ENCODE results near the gene LRRC25. TPM values are rescaled to one million over a fixed set of nuclear protein-coding genes. Genes with fewer than 3 reads are reported as not detected.
"Not testable (repeated sequence)": the region's sequence is repeated elsewhere in the genome, so short reads cannot be mapped to it uniquely, and the experiment has no call there.

Gene LRRC25
- total RNA-seq, 1 donor from 2014 or later, result 0.78 TPM

DNA sequence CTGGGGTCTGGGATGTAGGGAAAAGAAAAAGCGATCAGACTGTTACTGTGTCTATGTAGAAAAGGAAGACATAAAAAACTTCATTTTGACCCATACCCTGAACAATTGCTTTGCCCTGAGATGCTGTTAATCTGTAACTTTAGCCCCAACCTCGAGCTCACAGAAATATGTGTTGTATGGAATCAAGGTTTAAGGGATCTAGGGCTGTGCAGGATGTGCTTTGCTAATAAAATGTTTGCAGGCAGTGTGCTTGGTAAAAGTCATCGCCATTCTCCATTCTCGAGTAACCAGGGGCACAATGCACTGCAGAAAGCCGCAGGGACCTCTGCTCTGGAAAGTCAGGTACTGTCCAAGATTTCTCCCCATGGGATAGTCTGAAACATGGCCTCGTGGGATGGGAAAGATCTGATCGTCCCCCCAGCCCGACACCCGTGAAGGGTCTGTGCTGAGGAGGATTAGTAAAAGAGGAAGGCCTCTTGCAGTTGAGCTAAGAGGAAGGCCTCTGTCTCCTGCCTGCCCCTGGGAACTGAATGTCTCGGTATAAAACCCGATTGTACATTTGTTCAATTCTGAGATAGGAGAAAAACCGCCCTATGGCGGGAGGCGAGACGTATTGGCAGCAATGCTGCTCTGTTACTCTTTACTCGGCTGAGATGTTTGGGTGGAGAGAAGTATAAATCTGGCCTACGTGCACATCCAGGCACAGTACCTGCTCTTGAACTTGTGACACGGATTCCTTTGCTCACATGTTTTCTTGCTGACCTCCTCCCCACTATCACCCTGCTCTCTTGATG is 5.2 kb upstream of the LRRC25 start:
- not testable (repeated sequence) for DNase-seq

- DNase-seq, result no peak
Observed at GRCh38 chr19:18401580-18402112, 4.2 kb upstream of the LRRC25 start.

DNA sequence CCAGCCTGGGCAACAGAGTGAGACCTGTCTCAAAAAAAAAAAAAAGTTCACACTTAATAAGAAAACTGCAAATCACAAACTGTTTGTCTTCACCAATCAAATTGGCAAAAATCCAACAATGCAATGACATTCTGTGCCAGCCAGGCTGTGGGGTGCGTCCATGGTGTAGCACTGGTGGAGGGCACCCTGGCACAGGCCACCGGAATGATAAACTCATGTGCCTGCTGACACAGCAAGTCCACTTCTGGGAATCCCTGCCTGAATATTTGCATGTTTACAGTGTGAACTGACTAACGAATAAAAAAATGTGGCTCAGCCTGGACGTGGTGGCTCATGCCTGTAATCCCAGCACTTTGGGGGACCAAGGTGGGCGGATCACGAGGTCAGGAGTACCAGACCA is 1.6 kb upstream of the LRRC25 start:
- no peak for DNase-seq

- no peak for DNase-seq
Observed at GRCh38 chr19:18396471-18397241, 766 bp downstream of the LRRC25 start.

DNA sequence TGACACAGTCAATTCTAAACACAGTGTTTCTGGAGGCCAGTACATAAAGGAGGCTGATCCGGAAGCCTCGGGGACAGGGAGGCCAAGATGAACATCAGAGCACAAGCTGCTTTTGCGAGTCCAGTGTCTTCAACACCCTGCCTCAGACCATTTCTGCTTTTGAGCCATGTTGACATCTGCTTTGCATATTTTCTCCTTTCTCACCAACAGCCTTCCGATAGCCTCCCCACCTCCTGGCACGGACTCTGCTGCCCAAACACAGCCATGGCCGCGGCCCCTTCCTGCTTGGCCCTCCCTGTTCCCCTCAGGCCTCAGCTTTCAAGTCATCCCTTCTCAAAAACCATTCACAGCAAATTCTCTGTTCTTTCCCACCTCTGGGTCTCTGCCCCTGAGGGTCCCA is 3.6 kb downstream of the LRRC25 start:
- no peak for DNase-seq

- no peak for DNase-seq
Observed at GRCh38 chr19:18392926-18393325, 4.5 kb downstream of the LRRC25 start.

- DNase-seq, result no peak
Observed at GRCh38 chr19:18392417-18392816, 5.0 kb downstream of the LRRC25 start.

DNA sequence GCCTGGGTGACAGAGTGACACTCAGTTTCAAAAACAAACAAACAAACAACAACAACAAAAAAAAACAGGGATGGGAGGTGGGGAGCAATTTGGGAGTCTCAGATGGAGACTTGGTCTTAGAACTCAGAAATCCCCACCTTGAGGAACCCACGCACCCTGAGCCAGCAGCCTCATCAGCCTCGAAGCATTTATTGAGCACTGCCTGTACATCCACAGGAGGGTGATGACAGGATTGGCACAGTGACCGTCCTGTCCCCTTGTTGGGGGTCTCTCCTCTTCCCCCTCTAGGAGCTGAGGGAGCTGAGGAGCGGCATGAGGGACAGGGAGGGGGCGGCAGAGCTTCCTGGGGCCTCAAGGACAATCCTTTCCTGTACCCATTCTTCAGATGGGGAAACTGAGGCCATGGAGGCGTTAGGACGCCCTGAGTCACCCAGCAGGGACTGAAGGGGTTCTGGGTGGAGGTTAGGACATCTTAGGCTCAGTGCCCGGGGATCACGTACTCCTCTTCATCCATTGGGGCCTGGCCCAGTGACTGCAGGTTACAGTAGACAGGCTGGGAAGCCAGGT is 5.8 kb downstream of the LRRC25 start:
- no peak for DNase-seq

GRCh38 chr19:18390065-18390907 is 7.1 kb downstream of the LRRC25 start:
- DNase-seq, result no peak

GRCh38 chr19:18389726-18390064 is 7.7 kb downstream of the LRRC25 start:
- DNase-seq, result no peak

GRCh38 chr19:18388960-18389725 is 8.3 kb downstream of the LRRC25 start:
- DNase-seq, result no peak

- peak; percentile 57 for DNase-seq
Observed at GRCh38 chr19:18388100-18388959, 9.1 kb downstream of the LRRC25 start.

- no peak for DNase-seq
Observed at GRCh38 chr19:18386543-18387271, 10.7 kb downstream of the LRRC25 start.

DNA sequence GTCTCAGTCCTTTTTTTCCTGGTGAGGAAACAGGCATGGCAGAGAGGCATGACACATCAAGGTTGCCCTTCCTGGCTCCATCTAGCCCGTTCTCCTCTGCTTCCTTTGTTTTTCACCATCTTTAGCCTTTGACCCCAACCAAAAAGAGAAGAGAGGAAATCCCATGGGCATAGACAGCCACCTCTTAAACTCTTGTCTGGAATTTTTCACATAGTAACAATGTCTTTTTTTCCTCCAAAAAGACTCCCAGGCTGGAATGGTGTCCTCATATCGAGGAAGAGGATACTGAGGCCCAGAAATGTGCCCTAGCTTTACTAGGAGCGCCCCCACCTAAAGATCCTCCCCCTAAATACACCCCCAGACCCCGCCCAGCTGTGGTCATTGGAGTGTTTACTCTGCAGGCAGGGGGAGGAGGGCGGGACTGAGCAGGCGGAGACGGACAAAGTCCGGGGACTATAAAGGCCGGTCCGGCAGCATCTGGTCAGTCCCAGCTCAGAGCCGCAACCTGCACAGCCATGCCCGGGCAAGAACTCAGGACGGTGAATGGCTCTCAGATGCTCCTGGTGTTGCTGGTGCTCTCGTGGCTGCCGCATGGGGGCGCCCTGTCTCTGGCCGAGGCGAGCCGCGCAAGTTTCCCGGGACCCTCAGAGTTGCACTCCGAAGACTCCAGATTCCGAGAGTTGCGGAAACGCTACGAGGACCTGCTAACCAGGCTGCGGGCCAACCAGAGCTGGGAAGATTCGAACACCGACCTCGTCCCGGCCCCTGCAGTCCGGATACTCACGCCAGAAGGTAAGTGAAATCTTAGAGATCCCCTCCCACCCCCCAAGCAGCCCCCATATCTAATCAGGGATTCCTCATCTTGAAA is 11.5 kb downstream of the LRRC25 start, which contains the start of gene GDF15:
GDF15 (plus strand) TSS at position 484 of the 868 bp plus-strand sequence; CDS start at position 516, 32 bp downstream.
- no peak for DNase-seq

DNA sequence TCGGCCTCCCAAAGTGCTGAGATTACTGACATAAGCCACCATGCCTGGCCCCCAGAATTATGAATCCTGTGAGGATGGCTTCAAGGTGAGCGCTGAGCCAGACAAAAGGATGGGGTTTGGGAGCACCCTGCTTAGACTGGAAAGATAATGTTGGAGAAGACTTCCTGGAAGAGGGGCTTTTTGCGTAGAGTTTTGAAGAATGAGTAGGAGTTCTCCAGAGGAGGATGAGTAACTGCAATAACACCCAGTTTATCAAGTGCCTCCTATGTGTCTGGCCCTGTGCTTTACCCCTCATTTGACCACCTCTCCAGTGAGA is 12.1 kb downstream of the LRRC25 start:
- DNase-seq, result no peak

DNA sequence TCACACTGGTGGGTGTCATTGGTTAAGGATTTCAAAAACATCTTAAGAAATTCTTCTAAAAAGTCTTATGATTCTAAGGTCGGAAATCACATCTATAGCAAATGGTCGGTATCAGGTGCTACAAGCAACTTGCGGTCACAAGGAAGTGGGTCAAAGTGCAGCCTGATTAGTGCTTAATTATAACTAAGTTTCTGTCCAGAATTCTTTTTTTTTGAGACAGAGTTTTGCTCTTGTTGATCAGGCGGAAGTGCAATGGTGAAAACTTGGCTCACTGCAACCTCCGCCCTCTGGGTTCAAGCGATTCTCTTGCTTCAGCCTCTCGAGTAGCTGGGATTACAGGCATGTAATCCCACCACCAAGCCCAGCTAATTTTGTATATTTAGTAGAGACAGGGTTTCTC is 12.6 kb downstream of the LRRC25 start:
- DNase-seq, result no peak

DNA sequence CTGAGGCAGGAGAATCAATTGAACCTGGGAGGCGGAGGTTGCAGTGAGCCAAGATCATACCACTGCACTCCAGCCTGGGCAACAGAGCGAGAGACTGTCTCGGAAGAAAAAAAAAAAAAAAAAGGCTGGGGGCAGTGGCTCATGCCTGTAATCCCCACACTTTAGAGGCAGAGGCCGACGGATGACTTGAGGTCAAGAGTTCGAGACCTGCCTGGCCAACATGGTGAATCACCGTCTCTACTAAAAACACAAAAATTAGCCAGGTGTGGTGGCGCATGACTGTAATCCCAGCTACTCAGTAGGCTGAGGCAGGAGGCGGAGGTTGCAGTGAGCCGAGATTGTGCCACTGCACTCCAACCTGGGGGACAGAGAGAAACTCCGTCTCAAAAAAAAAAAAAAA is 13.8 kb downstream of the LRRC25 start:
- not testable (repeated sequence) for DNase-seq

DNA sequence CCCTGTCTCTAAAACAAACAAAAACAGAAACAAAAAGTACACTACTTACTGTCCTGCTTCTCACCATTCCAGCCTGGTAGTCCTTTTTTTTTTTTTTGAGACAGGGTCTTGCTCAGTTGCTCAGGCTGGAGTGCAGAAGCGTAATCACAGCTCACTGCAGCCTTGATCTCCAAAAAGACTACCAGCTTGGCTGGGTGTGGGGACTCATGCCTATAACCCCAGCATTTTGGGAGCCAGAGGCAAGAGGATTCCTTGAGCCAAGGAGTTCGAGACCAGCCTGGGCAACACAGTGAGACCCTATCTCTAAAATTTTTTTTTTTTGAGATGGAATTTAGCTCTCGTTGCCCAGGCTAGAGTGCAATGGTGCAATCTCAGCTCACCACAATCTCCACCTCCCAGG is 16.6 kb downstream of the LRRC25 start:
- no peak for DNase-seq
